OCI-LY1 (cell line): Measurements from ENCODE around the gene STAT5A.

Source experiments
- H2AFZ ChIP-seq: fragments of 200-600 bp; sonication (generic), shearing (Covaris generic); 2 replicates; pipeline ENCODE4 v1.6.0; 2014; ENCODE audit warnings: antibody characterized with exemption, mild to moderate bottlenecking, low read length
- H3F3A ChIP-seq: fragments of 200-600 bp; sonication (generic), shearing (Covaris generic); 2 replicates; pipeline ENCODE4 v1.6.0; 2014; ENCODE audit warnings: mild to moderate bottlenecking, antibody characterized with exemption, low read length, moderate library complexity; ENCODE audit not compliant: insufficient read depth
- H3K27ac ChIP-seq: fragments of 200-600 bp; sonication (generic); 2 replicates; pipeline ENCODE4 v1.5.1; 2014; ENCODE audit warnings: low read length, mixed run types, mild to moderate bottlenecking, low read depth; ENCODE audit not compliant: poor library complexity, severe bottlenecking
- H3K27me3 ChIP-seq: fragments of 200-600 bp; sonication (generic); 2 replicates; pipeline ENCODE4 v1.6.0; 2014; ENCODE audit warnings: antibody characterized with exemption, mild to moderate bottlenecking, low read length, moderate library complexity; ENCODE audit not compliant: insufficient read depth
- H3K36me3 ChIP-seq: fragments of 200-600 bp; sonication (generic); 2 replicates; pipeline ENCODE4 v1.6.1; 2014; ENCODE audit warnings: mild to moderate bottlenecking, antibody characterized with exemption, low read length, moderate library complexity, mixed read lengths; ENCODE audit not compliant: insufficient read depth
- H3K4me1 ChIP-seq: fragments of 200-600 bp; sonication (generic); 2 replicates; pipeline ENCODE4 v1.5.1; 2014; ENCODE audit warnings: mild to moderate bottlenecking, low read length, moderate library complexity; ENCODE audit not compliant: insufficient read depth, severe bottlenecking
- H3K4me2 ChIP-seq: fragments of 200-600 bp; sonication (generic), shearing (Covaris generic); 2 replicates; pipeline ENCODE4 v1.6.1; 2014; ENCODE audit warnings: low read length
- H3K4me3 ChIP-seq: fragments of 200-600 bp; sonication (generic); 2 replicates; pipeline ENCODE4 v1.5.1; 2014; ENCODE audit warnings: low read length, low read depth, mild to moderate bottlenecking, mixed read lengths; ENCODE audit not compliant: poor library complexity, severe bottlenecking
- H3K79me2 ChIP-seq: fragments of 200-600 bp; shearing (Covaris generic); 2 replicates; pipeline ENCODE4 v1.6.1; 2016; ENCODE audit warnings: mixed run types, low read length, mixed read lengths; ENCODE audit not compliant: insufficient read depth
- H3K9ac ChIP-seq: fragments of 200-600 bp; sonication (generic), shearing (Covaris generic); 2 replicates; pipeline ENCODE4 v1.6.1; 2014; ENCODE audit warnings: mild to moderate bottlenecking, low read length, mixed read lengths
- H3K9me2 ChIP-seq: fragments of 200-600 bp; sonication (generic), shearing (Covaris generic); 2 replicates; pipeline ENCODE4 v1.6.1; 2014; ENCODE audit warnings: low read depth, mild to moderate bottlenecking, low read length, mixed read lengths
- H3K9me3 ChIP-seq: fragments of 200-600 bp; shearing (Covaris generic); 2 replicates; pipeline ENCODE4 v1.6.1; 2014; ENCODE audit warnings: low read length, mixed read lengths
- H4K20me1 ChIP-seq: fragments of 200-600 bp; sonication (generic), shearing (Covaris generic); 2 replicates; pipeline ENCODE4 v1.6.0; 2016; ENCODE audit warnings: mild to moderate bottlenecking, low read length; ENCODE audit not compliant: insufficient read depth
- CTCF ChIP-seq: fragments of 200-600 bp; sonication (generic), shearing (Covaris generic); IDR thresholded peaks from 2 replicates; pipeline ENCODE4 v1.5.1; 2017; ENCODE audit warnings: mild to moderate bottlenecking, antibody characterized with exemption, low read length, moderate library complexity, mixed read lengths
- EZH2 ChIP-seq: fragments of 200-600 bp; sonication (generic), shearing (Covaris generic); IDR thresholded peaks from 2 replicates; pipeline ENCODE4 v1.8.0; 2017; ENCODE audit warnings: borderline replicate concordance, mixed run types, mild to moderate bottlenecking, antibody characterized with exemption, low read length, moderate library complexity, mixed read lengths

The STAT5A gene

GRCh38 chr17:42325026-42325425 is 36.7 kb downstream of the STAT5A start:
- Histone ChIP-seq H4K20me1 (no peaks in the 10 kb centered on the region), H3K9me2 (no peaks in the 10 kb centered on the region), H3K4me3 (no peak overlapping the region), H3K4me2 (no peak overlapping the region), H3F3A (no peaks in the 10 kb centered on the region), H2AFZ (no peak overlapping the region), H3K27ac (no peak overlapping the region), H3K79me2 (no peaks in the 10 kb centered on the region), H3K9ac (no peak overlapping the region), H3K36me3 (no peaks in the 10 kb centered on the region), H3K27me3 (no peaks in the 10 kb centered on the region), H3K9me3 (no peaks in the 10 kb centered on the region), H3K4me1 (peaks cover 6% of the 10 kb centered on the region)
- TF ChIP-seq EZH2 (no peak), CTCF (no peak)

GRCh38 chr17:42329025-42329976 is 41.0 kb downstream of the STAT5A start:
- no peaks in the 10 kb centered on the region for H3K9me3 ChIP-seq
- H3K4me1 ChIP-seq = no peaks in the 10 kb centered on the region
- no peaks in the 10 kb centered on the region for H3K27me3 ChIP-seq
- no peak overlapping the region for H2AFZ ChIP-seq
- no peaks in the 10 kb centered on the region for H3K79me2 ChIP-seq
- no peaks in the 10 kb centered on the region for H3F3A ChIP-seq
- TF ChIP-seq CTCF = no peak
- TF ChIP-seq EZH2 = no peak
- no peak overlapping the region for H3K27ac ChIP-seq
- H4K20me1 ChIP-seq = no peaks in the 10 kb centered on the region
- no peak overlapping the region for H3K9ac ChIP-seq
- no peaks in the 10 kb centered on the region for H3K9me2 ChIP-seq
- H3K4me3 ChIP-seq = no peak overlapping the region
- H3K36me3 ChIP-seq = peaks cover 7% of the 10 kb centered on the region; the same call in 1 of the 2 replicates
- no peak overlapping the region for H3K4me2 ChIP-seq

- Histone ChIP-seq H3F3A (no peaks in the 10 kb centered on the region), H3K79me2 (no peaks in the 10 kb centered on the region)
Observed at GRCh38 chr17:42333053-42333452, 44.8 kb downstream of the STAT5A start.

More at GRCh38 chr17:42333053-42333452, 44.8 kb downstream of the STAT5A start:
- no peak for TF ChIP-seq EZH2
- no peak for TF ChIP-seq CTCF
- H3K27me3 ChIP-seq = no peaks in the 10 kb centered on the region
- no peaks in the 10 kb centered on the region for H3K4me1 ChIP-seq
- no peak overlapping the region for H3K27ac ChIP-seq
- peaks cover 7% of the 10 kb centered on the region; the same call in 1 of the 2 replicates for H3K36me3 ChIP-seq
- H3K9ac ChIP-seq = no peak overlapping the region
- H3K4me3 ChIP-seq = no peak overlapping the region
- H3K4me2 ChIP-seq = no peak overlapping the region
- no peaks in the 10 kb centered on the region for H3K9me2 ChIP-seq
- no peak overlapping the region for H2AFZ ChIP-seq
- no peaks in the 10 kb centered on the region for H4K20me1 ChIP-seq
- H3K9me3 ChIP-seq = no peaks in the 10 kb centered on the region
